GM21390 (cell line): ENCODE data around the gene EHD2.
A peak's percentile ranks its signal among the peaks of the same experiment; 100 is the strongest.
"Not testable (repeated sequence)": the region's sequence is repeated elsewhere in the genome, so short reads cannot be mapped to it uniquely, and the experiment has no call there.

Source experiments
- ATAC-seq: cut with Tn5 transposase; IDR thresholded peaks from one replicate; pipeline ENCODE4 v1.9.1; 2021; ENCODE audit not compliant: unreplicated experiment

EHD2 gene

GRCh38 chr19:47767349-47767748 is 54.1 kb downstream of the EHD2 start:
- no peak for ATAC-seq

DNA sequence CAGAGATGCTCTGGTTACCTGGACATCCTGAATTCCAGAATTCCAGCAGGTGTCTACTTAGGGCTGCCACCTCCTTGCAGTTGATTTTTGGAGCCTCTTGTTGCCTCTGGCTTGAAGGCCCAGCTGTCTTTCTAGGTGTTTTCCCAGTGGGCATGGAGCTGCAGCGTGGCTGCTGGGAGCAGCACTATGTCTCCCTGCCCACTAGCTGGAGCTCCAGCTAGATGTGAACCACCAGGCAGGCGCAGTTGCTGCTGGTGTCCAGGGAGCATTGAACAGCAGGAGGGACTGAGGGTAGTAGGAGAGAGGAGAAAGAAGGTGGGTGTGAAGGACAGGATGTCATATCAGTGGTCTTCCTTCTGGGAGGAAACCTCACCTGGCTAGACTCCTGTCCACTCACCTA is 55.4 kb downstream of the EHD2 start:
- ATAC-seq = no peak

GRCh38 chr19:47769534-47769933 is 56.3 kb downstream of the EHD2 start:
- no peak for ATAC-seq

DNA sequence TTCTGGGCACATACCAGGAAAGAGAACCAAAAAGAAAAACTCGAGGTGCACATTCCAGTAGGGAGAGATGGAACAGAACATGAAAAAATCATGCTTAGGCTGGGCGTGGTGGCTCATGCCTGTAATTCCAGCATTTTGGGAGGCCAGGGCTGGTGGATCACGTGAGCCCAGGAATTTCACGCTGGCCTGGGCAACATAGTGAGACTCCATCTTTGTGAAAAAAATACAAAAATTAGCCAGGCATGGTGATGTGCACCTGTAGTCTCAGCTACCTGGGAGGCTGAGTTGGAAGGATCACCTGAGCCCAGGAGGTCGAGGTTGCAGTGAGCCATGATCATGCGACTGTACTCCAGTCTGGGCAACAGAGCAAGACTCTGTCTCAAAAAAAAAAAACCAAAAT is 58.1 kb downstream of the EHD2 start:
- ATAC-seq = not testable (repeated sequence)

- ATAC-seq = no peak
Observed at GRCh38 chr19:47776568-47776967, 63.3 kb downstream of the EHD2 start.

- not testable (repeated sequence) for ATAC-seq
Observed at GRCh38 chr19:47777245-47778048, 64.2 kb downstream of the EHD2 start.

DNA sequence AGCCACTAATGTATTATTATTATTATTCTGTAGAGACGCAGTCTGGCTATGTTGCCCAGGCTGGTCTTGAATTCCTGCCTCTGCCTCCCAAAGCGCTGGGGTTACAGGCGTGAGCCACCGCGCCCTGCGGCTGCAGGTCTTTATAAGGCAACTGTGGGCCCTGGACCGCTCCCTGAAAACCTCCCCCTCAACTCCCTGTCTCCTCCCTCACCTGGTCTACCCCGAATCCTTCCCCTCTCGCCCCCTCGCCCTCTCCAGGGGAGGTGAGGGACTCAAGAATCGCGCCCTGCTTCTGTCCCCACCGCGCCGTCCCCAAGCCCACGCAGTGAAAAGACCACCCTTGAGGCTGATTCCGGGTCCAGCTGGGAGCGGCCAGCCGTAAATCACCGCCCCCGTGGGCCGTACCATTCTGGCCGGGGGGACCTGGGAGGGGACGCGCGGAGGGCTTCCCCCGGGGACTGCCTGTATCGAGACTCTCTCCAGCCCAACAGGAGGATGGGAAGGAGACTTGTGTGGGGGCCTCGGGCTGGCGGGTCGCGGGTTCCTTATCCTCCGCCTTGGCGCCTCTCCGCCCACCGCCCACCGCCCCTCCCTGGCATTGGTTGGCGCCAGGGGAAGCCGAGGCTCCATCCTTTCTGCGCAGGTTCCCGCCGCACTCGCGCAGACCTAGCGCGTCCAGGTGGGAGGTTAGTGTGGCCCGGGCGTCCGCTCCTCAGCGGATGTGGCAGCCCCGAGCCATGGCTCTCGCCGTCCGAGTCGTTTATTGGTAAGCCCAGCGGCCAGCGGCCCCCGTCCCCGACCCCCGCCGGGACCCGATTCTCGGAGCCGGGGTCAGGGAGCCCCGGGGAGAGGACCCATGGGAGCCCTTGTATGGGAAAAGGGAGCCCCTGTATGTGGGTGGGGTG is 65.1 kb downstream of the EHD2 start, which contains the start of gene SELENOW:
Gene SELENOW, plus strand, starts transcription at position 655 of the 905 bp plus-strand sequence. Its CDS starts 83 bp downstream, at position 738.
- ATAC-seq = peak; percentile 79

GRCh38 chr19:47778954-47779351 is 65.7 kb downstream of the EHD2 start:
- no peak for ATAC-seq

DNA sequence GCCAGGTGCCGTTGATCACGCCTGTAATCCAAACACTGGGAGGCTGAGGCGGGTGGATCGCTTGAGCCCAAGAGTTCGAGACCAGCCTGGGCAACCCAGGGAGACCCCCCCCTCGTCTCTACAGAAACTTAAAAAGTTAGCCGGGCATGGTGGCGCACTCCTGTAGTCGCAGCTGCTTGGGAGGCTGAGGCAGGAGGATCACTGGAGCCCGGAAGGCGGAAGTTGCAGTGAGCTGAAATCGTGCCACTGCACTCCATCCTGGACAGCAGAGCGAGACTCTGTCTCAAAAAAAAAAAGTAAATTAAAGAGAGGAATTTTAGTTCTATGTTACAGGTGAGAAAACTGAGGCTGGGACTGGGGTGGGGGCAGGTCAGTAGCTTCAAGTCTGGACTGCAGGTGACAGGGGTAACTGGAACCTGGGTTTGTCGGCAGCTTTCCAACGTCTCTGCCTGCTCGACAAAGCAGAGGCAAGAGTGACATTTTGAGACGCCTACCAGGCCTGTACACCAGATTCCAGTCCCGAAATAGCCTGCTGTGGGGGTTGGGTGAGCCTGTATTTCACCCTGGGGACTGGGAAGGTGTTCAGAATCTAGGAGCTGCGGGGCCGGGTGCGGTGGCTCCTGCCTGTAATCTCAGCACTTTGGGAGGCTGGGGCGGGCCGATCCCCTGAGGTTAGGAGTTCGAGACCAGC is 66.4 kb downstream of the EHD2 start:
- ATAC-seq = no peak

DNA sequence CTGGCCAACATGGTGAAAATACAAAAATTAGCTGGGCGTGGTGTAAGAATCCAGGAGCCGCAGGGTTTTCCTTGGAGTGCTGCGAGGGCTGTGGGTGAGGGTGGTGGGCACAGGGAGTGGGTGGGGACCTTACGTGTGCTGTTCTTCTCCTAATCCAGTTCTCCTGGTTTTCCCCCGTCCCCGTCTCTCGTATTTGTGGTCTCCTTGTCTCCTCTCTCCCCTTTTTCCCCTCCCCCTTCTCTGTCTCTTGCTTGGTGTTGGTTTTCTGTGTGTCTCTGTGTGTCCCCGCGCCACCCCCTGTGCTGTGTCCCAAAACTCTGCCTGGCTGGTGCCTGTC is 67.0 kb downstream of the EHD2 start:
- ATAC-seq = no peak

- ATAC-seq = no peak
Observed at GRCh38 chr19:47781590-47782262, 68.5 kb downstream of the EHD2 start.

GRCh38 chr19:47786566-47786965 is 73.3 kb downstream of the EHD2 start:
- ATAC-seq = no peak

DNA sequence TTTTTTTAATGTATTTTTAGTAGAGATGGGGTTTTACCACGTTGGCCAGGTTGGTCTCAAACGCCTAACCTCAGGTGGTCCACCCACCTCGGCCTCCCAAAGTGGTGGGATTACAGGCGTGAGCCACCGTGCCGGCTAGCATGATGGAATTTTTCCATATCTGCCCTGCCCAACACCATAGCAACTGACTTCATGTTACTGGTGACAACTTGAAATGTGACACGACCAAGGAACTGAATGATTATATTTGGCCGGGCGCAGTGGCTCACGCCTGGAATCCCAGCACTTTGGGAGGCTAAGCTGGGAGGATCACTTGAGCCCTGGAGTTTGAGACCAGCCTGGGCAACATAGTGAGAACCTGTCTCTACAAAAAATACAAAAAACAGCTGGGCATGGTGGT is 74.1 kb downstream of the EHD2 start:
- not testable (repeated sequence) for ATAC-seq

DNA sequence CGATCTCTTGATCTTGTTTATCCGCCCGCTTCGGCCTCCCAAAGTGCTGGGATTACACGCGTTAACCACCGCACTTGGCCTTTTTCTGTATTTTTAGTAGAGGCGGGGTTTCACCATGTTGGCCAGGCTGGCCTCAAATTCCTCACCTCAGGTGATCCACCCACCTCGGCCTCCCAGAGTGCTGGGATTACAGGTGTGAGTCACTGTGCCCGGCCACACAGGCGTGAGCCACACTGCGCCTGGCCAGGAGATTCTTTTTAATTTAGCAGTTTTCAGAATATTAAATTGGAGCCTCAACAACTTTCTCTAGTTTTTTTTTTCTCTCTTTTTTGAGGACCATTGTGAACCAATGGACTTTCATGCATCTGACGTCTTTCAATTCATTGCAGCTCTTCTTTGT is 76.6 kb downstream of the EHD2 start:
- not testable (repeated sequence) for ATAC-seq

GRCh38 chr19:47790398-47790814 is 77.2 kb downstream of the EHD2 start:
- no peak for ATAC-seq

- ATAC-seq = no peak
Observed at GRCh38 chr19:47792616-47793015, 79.4 kb downstream of the EHD2 start.
